Hematopoietic multipotent progenitor cell (in vitro differentiated cells): ENCODE data around the gene XPO1. TPM values are rescaled to one million over a fixed set of nuclear protein-coding genes. Genes with fewer than 3 reads are reported as not detected.
"Not testable (repeated sequence)": the region's sequence is repeated elsewhere in the genome, so short reads cannot be mapped to it uniquely, and the experiment has no call there.

Source experiments
- DNase-seq, 3 donors: peaks; one replicate each; pipeline ENCODE4 v3.0.0-alpha.2; 2011 to 2015; ENCODE audit warnings: low read depth in 2 of 3, low spot score in 2 of 3
- total RNA-seq: library from RNA; depleted of rRNA; stranded (reverse); fragments of >200 nt; gene quantifications from one replicate; pipeline ENCODE4 v1.2.3, GENCODE V29; 2012

XPO1 gene, protein sequence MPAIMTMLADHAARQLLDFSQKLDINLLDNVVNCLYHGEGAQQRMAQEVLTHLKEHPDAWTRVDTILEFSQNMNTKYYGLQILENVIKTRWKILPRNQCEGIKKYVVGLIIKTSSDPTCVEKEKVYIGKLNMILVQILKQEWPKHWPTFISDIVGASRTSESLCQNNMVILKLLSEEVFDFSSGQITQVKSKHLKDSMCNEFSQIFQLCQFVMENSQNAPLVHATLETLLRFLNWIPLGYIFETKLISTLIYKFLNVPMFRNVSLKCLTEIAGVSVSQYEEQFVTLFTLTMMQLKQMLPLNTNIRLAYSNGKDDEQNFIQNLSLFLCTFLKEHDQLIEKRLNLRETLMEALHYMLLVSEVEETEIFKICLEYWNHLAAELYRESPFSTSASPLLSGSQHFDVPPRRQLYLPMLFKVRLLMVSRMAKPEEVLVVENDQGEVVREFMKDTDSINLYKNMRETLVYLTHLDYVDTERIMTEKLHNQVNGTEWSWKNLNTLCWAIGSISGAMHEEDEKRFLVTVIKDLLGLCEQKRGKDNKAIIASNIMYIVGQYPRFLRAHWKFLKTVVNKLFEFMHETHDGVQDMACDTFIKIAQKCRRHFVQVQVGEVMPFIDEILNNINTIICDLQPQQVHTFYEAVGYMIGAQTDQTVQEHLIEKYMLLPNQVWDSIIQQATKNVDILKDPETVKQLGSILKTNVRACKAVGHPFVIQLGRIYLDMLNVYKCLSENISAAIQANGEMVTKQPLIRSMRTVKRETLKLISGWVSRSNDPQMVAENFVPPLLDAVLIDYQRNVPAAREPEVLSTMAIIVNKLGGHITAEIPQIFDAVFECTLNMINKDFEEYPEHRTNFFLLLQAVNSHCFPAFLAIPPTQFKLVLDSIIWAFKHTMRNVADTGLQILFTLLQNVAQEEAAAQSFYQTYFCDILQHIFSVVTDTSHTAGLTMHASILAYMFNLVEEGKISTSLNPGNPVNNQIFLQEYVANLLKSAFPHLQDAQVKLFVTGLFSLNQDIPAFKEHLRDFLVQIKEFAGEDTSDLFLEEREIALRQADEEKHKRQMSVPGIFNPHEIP (N-terminal part only)
- total RNA-seq: 68.9 TPM

DNA sequence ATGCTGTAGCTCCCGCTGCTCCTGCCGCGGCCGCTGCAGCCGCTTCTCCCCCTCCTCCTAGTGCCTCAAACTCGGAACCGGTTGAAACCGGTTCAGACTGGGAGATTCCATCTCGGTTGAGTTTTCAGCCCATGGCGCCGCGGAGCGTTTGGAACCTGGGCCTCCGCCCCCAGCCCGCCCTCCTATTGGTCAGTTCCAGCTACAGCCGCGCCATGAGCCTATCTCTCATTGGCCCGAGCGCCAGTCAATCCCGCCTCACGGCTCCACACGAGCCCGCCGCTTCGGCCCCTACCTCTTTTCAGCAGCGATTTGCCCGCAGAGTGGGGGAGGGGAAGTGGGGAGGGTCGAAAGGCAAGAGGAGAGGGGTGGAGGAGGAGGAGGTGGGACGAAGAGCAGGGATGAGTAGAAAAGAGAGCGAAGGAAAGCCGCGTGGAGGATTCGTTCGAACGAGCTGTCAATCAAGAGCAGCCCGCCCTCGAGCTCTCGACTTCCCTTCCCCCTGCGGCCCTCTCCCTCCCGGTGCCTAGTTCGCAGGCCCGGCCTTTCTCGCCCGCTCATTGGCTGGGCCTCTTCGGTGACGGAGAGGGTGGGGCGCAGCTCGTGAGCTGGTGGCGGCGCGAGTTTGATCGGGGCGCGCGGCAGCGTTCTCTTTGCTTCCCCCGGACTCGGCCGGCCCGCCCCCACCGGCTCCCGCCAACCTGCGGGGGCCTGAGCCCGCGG lies at the start of gene XPO1:
TSS of gene XPO1 (minus strand) at position 157 of the 720 bp plus-strand sequence. CDS start 4,459 bp downstream, outside the sequence.
- DNase-seq: peak; percentile 99 to 100 (median 100)

DNA sequence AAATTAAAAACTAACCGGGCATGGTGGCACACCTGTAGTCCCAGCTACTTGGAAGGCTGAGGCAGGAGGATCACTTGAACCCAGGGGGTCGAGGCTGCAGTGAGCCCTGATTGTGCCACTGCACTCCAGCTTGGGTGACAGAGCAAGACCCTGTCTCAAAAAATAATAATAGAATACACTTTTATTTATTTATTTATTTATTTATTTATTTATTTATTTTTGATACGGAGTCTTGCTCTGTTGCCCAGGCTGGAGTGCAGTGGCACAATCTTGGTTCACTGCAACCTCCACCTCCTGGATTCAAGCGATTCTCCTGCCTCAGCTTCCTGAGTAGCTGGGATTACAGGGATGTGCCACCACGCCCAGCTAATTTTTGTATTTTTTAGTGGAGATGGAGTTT lies 48.8 kb upstream of the XPO1 start:
- DNase-seq: not testable (repeated sequence)

DNA sequence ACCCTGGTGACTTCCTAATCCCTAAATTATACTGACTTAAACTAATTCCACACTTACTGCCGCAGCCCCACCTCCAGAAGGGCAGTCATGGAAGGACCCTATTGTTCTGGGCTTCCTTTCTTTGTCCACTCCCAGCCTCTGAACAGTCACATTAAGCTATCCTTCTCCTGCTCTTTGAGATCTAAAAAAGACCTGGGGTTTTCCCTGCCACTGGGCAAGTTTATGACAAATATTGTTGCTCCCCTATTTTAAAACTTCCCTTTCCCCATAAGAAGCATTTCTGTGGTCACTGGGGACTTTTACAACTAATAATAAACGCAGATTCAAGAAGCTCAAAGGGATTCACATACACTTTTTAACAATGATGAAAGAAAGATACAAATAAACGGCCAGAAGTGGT lies 47.2 kb upstream of the XPO1 start:
- DNase-seq: no peak

DNA sequence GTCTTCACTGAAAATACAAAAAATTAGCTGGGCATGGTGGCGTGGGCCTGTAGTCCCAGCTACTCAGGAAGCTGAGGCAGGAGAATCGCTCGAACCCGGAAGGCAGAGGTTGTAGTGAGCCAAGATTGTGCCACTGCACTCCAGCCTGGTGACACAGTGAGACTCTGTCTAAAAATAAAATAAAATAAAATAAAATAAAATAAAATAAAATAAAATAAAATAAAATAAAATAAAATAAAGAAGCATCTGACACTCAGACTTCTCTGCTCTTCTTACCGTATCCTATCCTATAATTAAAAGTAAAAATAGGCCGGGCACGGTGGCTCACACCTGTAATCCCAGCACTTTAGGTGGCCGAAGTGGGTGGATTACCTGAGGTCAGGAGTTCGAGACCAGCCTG lies 46.2 kb upstream of the XPO1 start:
- not testable (repeated sequence) for DNase-seq

DNA sequence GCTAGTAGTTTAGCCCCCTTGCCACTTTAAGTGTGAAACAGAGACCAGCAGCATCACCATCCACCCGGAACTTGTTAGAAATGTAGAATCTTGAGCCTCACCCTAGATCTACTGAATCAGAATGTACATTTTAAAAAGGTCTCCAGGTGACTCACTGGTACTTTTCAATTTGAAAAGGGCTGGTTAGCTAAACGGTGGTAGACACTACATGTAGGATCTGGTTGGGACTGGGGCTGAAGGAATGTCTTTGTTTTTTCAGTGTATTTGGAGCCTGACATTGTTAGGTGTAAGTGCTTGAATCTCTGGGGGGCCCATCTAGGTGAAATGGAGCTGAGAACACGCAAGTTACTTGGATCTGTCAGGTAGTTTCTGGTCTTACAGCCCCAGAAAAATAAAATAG lies 44.0 kb upstream of the XPO1 start:
- no peak for DNase-seq

DNA sequence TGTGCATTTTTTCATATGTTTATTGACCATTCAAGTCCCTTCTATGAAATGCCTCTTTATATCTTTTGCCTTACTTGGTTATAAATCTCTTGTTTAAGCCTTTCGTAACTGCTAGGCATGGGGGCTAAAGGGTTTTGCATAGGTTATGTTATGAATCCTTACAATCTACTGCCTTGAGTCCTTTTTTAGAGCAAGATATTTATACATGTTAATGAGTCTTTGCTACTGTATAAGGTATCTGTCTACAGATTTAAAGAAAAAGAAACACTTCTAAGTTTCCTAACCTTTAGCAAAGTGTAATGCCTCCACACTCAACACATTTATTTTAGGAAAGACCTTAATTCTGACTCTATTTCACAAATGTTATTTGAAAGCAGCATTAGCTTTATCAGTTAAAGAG lies 43.6 kb upstream of the XPO1 start:
- DNase-seq: no peak

DNA sequence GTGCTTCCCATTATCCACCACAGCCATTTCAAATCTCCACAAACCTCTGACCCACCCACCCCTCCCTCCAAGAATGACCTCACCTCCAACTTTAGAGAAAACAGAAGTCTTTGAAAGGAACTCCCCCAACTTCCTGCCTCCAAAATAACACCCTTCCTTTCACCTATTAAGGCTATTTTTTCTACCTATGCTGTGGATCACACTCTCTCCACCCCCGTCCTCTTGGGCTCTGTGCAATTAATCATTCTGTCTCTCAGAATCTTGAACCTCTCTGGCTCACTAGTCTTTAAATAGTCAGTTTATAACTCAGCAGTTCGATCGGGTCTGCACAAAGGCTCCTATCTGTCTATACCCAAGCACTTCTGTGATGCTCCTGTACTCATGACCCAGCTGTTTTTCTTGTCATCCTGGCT lies 37.3 kb upstream of the XPO1 start:
- DNase-seq: peak in 2 of 3 donors; percentile 11 to 52

DNA sequence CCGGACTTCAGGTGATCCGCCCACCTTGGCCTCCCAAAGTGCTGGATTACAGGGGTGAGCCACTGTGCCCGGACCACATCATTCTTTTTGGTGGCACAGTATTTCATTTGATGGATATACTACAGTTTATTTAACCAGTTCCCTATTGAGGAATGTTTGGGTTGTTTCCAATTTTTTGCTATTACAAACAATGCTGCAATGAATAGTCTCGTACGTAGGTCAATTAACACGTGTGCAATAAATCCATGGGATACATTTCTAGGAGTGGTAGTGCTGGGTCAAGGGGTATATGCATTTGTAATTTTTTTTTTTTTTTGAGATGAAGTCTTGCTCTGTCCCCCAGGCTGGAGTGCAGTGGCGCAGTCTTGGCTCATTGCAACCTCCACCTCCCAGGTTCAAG lies 28.4 kb upstream of the XPO1 start:
- no peak for DNase-seq

DNA sequence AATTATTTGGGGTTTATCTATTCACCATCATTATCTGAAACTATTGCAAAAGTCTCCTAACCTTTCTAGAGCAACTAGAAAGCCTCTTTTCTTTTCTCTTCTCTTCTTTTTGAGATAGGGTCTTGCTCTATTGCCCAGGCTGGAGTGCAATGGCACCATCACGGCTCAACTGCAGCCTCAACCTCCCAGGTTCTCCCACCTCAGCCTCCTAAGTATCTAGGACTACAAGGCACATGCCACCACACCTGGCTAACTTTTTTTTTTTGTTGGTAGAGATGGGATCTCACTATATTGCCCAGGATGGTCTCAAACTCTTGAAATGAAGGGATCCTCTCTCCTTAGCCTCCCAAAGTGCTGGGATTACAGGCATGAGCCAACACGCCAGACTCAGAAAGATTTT lies 24.5 kb upstream of the XPO1 start:
- no peak for DNase-seq

DNA sequence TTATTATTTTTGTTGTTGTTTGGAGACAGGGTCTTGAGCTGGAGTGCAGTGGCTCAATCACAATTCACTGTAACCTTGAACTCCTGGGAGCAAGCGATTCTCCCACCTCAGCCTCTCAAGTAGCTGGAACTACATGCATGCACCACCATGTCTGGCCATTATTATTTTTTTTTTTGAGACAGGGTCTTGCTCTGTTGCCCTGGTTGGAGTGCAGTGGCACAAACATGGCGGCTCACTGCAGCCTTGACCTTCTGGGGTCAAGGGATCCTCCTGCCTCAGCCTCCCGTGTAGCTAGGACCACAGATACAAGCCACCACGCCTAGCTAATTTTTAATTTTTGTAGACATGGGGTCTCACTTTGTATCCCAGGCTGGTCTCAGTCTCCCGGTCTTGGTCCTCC lies 20.0 kb upstream of the XPO1 start:
- DNase-seq: no peak

DNA sequence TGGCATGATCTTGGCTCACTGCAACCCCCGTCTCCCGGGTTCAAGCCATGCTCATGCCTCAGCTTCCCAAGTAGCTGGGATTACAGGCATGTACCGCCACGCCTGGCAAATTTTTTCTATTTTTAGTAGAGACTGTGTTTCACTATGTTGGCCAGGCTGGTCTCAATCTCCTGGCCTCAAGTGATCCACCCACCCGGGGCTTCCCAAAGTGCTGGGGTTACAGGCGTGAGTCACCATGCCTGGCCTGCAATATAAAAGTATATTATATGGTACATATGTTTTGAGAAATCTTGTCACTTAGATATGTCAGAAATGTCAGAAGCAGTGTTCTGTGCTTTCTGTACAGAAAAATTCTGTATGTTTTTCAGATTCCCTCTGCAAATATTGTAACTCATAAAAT lies 19.2 kb upstream of the XPO1 start:
- DNase-seq: no peak

DNA sequence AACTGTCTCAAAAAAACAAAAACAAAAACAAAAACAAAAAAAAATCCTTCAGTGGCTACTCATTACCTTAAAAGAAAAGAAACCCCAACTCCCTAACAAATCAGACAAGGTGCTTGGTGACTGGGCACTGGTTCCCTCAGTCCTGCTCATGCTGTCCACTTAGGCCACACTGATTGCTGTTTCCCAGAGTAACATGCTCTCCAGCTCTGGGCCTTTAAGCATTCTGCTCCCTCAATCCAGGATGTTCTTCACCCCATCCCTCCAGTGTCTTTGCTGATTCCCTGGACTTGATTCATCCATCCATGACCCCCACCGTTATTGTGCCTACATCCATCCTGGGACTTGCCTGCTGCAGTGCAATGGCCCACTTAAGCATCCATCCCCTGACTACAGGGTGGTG lies 16.4 kb upstream of the XPO1 start:
- no peak for DNase-seq

DNA sequence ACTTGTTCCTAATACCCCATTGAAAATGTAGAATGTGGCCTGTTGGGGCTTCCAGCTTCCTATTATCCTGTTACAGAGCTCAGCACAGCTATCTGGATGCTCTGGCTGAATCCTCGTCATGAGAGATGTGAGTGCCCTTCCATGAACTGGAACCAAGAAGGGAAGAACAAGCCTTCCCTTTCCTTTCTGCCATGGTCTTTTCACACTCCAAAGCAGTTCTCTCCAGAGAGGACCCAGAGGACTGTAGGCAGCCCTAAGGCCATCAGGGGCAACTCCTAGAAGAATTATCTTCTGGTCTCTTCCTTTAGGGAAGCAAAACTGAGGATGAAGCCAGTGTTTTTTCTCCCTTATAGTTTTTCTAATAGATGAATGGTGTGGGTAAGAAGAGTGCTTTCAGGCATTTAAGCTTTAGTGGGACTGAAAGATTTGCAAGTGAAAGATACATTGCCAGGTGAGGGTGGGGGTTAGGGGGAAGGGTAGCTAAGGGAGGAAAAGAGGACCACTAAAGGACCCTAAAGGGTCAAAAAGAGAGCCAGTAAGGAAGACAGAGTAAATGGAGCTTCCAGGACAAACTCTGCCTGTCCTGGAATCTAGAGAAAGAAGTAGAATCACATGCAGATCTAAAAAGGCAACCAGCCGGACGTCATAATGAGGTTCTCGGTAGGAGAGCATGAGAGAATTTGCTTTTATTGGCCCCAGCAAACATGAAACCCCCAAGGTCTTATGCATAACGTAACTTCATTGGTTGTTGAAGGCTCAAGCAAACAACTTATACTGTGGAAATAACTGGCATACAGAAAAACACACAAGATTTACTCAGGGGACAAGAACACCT lies 12.4 kb upstream of the XPO1 start:
- DNase-seq: no peak

DNA sequence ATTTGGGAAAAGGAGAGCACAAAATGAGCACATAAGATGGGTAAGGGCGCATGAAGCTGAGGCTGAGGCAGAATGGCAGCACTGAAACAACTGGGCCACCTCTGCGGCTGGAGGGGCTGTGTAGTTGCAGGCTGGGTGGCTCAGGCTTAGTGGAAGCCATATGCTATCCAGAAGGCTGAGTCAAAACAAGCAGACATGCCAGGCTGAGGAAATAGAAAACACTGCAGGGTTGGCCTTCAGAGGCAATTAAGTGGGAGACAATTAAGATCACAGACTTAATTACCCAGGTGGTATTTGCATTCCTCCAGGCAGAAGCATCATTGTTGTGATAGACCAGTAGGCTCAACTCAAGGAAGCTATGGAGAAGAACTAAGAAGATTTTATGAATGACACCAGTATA lies 11.4 kb upstream of the XPO1 start:
- no peak for DNase-seq

DNA sequence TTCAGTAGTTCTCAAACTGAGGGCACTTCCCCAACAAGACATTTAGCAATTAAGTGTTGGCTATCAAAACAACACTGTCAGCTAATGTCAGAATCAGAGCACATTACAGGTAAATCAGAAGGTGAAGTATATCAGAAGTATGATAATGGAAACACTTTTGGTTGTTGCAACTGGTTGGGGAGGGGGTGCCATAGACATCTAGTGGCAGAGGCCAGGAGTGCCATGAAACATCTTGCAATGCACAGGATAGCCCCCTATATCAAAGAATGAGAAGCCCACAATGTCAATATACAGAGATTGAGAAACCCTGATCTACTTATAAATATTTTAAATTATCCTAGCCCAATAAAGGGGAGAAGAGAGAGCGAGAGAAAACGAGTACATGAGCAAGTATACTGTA lies 4.9 kb upstream of the XPO1 start:
- peak in 2 of 3 donors; percentile 14 to 40 for DNase-seq

DNA sequence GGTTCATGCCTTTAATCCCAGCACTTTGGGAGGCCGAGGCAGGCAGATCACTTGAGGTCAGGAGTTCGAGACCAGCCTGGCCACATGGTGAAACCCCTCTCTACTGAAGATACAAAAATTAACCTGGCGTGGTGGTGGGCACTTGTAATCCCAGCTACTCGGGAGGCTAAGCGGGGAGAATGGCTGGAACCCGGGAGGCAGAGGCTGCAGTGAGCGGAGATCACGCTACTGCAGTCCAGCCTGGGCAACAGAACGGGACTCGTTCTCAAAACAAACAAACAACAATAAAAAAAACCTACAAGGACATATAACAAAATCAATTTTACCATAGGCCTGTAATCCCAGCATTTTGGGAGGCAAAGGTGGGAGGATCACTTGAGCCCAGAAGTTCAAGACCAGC lies 2.0 kb upstream of the XPO1 start:
- DNase-seq: not testable (repeated sequence)

DNA sequence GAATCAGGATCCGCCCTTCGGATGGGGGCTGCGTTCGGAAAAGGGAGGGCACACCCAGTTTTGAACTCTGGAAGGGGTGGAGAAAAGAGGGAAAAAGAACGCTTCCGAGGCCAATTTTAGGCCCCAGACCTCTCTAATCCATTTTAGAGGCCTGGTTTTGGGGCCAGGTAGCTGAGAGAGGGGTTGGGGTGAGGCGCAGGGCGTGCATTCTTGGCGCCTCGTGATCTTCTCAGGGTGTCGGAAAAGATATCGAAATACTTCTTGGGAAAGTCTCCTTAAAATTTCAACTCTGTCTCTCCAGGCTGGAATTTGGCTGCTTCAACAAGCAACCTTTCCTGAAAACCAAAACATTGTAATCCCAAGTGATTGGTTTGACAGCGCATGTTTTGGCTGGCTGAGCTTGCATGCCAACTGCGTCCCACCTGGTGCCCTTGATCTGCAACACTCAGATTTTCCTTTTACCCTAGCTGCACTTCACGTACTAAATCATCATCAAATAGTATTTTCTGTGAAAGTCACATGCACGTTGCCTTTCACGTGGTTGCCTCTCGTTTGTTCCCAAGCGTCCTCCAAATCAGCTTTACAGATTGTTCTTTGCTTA lies 864 bp upstream of the XPO1 start:
- DNase-seq: peak; percentile 11 to 66 (median 49)

DNA sequence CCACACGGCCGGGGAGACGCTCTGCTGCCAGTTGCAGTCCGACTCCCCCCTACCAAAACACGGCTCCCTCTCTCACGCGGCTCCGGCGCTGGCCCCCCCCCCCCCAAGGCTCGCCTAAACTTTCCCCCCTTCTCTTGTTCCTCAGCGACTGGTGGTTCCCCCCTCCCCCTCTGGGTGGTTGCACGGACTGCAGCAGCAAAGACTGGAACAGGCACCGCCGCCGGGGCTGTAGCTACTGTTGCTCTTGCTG lies 281 bp downstream of the XPO1 start:
- DNase-seq: no peak

DNA sequence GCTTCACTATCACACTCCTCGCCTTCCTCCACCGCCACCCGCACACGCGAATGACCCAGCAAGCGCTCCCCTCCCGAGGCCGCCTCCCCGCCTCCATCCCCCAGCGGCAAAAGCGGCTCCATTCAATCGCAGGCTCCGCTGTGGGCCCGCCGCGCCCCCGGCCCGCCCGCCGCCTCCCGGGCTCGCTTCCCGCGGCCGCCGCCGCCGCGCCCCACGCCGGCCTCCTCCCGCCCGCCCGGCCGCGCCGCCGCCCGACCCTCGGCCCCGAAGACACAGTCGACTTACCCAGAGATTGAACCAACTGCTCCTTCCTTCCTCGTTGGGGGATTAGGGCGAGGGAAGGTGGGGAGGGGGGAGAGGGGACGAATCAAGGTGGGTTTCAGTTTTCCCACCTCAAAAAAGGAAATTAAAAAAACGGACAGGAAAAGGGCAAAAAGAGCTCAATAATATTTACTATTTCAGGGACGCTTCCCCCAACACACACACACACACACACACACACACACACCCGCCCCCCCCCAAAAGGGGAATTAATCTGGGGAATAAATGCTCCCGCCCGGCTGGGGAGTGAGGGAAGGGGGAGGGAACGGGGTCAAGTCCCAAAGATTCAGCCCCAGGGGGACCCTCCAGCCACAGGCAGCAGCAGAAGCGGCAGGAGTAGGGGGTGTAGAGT lies 743 bp downstream of the XPO1 start:
- DNase-seq: peak; percentile 9 to 31 (median 10)
